ENCODE measurements around the gene CASP2. TPM values are rescaled to one million over a fixed set of nuclear protein-coding genes. Genes with fewer than 3 reads are reported as not detected.

CASP2 gene
- total RNA-seq, 1 donor from 2014 or later, result 68.9 TPM

DNA sequence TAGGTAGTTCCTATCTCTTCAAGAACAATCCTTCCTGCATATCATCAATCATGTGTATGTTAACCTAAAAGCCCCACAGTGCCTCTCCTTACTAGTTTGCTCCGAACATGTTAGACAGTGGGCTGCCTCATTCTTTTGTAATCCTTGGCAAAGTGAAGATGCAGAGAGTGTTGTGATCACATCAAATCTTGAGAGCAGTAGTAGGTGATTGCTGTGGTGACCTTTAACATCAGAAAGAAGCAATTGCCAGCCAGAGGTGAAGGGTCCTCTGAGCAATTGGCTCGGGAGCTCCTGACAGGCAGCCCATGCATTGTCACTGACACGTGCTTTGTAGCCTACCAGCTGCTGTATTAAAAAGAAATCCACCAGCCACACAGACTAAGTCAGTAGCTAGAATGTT lies 44.5 kb upstream of the CASP2 start:
- no peak overlapping the region for H3K4me3 Mint-ChIP-seq (ENCODE audit: low read depth)
- no peak for DNase-seq (ENCODE audit: low spot score, unreplicated experiment)
- TF ChIP-seq, protein P1, sequence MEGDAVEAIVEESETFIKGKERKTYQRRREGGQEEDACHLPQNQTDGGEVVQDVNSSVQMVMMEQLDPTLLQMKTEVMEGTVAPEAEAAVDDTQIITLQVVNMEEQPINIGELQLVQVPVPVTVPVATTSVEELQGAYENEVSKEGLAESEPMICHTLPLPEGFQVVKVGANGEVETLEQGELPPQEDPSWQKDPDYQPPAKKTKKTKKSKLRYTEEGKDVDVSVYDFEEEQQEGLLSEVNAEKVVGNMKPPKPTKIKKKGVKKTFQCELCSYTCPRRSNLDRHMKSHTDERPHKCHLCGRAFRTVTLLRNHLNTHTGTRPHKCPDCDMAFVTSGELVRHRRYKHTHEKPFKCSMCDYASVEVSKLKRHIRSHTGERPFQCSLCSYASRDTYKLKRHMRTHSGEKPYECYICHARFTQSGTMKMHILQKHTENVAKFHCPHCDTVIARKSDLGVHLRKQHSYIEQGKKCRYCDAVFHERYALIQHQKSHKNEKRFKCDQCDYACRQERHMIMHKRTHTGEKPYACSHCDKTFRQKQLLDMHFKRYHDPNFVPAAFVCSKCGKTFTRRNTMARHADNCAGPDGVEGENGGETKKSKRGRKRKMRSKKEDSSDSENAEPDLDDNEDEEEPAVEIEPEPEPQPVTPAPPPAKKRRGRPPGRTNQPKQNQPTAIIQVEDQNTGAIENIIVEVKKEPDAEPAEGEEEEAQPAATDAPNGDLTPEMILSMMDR (IDR thresholded peaks at IDR 0.05; ENCODE audit: unreplicated experiment), result no peak
- H3K36me3 Mint-ChIP-seq (ENCODE audit: insufficient read depth), result no peaks in the 10 kb centered on the region
- no peaks in the 10 kb centered on the region for H3K9me3 Mint-ChIP-seq (ENCODE audit: low read depth)
- H3K27me3 Mint-ChIP-seq, result peaks cover 11% of the 10 kb centered on the region
- H3K27ac Mint-ChIP-seq, result no peak overlapping the region
- peaks cover 20% of the 10 kb centered on the region for H3K4me1 Mint-ChIP-seq (ENCODE audit: low read depth)

DNA sequence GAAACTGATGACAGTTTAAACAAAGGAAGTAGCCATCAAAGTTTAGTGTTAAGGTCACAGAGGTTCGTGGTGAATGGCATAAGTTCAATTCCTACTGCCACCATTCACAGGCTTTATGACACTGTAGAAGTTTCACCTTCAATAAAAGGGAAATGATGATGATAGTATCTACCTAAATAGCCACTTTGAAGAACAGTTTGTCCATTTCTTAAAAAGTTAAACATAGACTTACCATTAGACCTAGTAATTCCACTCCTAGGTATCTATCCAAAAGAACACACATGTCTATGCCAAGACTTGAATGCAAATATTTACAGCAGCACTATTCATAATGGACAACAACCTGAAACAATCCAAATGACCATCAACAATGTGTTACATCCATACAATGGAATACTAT lies 43.8 kb upstream of the CASP2 start:
- H3K4me1 Mint-ChIP-seq (ENCODE audit: low read depth), result peaks cover 27% of the 10 kb centered on the region
- no peaks in the 10 kb centered on the region for H3K36me3 Mint-ChIP-seq (ENCODE audit: insufficient read depth)
- DNase-seq (ENCODE audit: low spot score, unreplicated experiment), result no peak
- H3K9me3 Mint-ChIP-seq (ENCODE audit: low read depth), result no peaks in the 10 kb centered on the region
- TF ChIP-seq, protein P1 (IDR thresholded peaks at IDR 0.05; ENCODE audit: unreplicated experiment), result no peak
- H3K27me3 Mint-ChIP-seq, result peaks cover 9% of the 10 kb centered on the region
- H3K27ac Mint-ChIP-seq, result no peak overlapping the region
- no peak overlapping the region for H3K4me3 Mint-ChIP-seq (ENCODE audit: low read depth)

DNA sequence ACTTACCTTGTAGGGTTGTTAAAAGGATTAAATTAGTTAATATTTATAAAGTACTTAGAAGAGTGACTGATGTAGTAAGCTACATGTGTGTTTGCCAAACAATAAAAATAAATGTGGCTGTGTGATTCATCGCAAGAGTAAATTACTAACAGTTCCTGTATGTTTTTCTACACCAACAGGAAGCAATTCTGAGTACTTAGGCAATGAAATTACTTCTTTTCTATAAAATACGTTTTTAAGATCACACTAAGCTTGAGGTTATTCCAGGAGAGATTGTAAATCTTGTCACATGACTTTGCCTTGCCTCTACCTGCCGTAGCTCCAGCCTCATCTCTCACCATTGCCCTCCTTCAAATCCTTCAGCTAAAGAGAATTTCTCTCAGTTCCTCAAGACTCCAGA lies 43.0 kb upstream of the CASP2 start:
- no peak for DNase-seq (ENCODE audit: low spot score, unreplicated experiment)
- H3K9me3 Mint-ChIP-seq (ENCODE audit: low read depth), result no peaks in the 10 kb centered on the region
- H3K36me3 Mint-ChIP-seq (ENCODE audit: insufficient read depth), result no peaks in the 10 kb centered on the region
- no peak overlapping the region for H3K27ac Mint-ChIP-seq
- TF ChIP-seq, protein P1 (IDR thresholded peaks at IDR 0.05; ENCODE audit: unreplicated experiment), result no peak
- H3K4me3 Mint-ChIP-seq (ENCODE audit: low read depth), result no peak overlapping the region
- H3K27me3 Mint-ChIP-seq, result peaks cover 9% of the 10 kb centered on the region
- peaks cover 27% of the 10 kb centered on the region for H3K4me1 Mint-ChIP-seq (ENCODE audit: low read depth)

DNA sequence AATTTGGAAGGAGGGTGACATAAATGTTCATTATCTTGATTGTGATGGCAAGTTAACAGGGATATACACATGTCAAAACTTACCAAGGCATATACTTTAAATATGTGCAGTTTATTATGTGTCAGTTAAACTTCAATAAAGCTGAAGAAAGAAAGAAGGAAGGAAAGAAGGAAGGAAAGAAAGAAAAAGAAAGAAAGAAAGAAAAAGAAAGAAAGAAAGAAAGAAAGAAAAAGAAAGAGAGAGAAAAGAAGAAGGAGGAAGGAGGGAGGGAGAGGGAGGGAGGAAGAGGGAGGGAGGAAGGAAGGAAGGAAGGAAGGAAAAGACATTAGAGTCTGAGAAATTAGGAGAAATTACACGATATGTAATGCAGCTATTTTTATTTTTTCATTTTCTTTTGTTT lies 40.8 kb upstream of the CASP2 start:
- DNase-seq (ENCODE audit: low spot score, unreplicated experiment), result no peak
- H3K9me3 Mint-ChIP-seq (ENCODE audit: low read depth), result peaks cover under 1% of the 10 kb centered on the region
- no peak overlapping the region for H3K27ac Mint-ChIP-seq
- H3K27me3 Mint-ChIP-seq, result no peaks in the 10 kb centered on the region
- H3K4me1 Mint-ChIP-seq (ENCODE audit: low read depth), result peaks cover 21% of the 10 kb centered on the region
- H3K4me3 Mint-ChIP-seq (ENCODE audit: low read depth), result no peak overlapping the region
- TF ChIP-seq, protein P1 (IDR thresholded peaks at IDR 0.05; ENCODE audit: unreplicated experiment), result no peak
- H3K36me3 Mint-ChIP-seq (ENCODE audit: insufficient read depth), result no peaks in the 10 kb centered on the region

DNA sequence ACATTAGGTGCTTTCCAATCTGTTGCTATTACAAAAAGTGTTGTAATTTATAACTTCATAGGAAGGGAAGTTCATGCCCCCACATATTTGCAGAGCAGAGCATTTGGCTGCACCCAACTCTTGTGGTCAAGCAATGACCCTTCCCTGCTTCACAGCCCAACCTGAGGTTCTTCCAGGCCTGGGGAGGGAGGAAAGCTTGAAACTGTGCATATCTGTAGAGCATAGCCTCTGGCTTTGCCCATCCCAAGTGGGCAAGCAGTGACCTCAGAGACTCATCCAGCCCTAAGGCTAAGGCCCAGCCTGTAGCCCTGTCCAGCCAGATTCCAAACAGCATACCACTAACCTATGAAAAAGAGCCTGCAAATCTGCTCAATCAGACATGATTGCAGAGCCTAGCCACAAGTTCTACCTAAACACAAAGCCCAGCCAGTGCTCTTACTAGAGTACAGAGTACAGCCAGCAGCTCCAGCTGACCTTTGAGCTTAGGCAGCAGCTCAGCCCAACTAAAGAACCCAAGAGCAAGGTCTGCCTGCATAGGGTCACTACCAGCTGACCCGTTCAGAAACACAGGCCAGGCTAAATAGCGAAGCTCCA lies 39.3 kb upstream of the CASP2 start:
- Mint-ChIP-seq H3K36me3 (ENCODE audit: insufficient read depth) (peaks cover 2% of the 10 kb centered on the region), H3K4me1 (ENCODE audit: low read depth) (peaks cover 9% of the 10 kb centered on the region), H3K27me3 (no peaks in the 10 kb centered on the region), H3K9me3 (ENCODE audit: low read depth) (peaks cover 3% of the 10 kb centered on the region), H3K4me3 (ENCODE audit: low read depth) (no peak overlapping the region), H3K27ac (no peak overlapping the region)
- DNase-seq (ENCODE audit: low spot score, unreplicated experiment), result no peak
- TF ChIP-seq, protein P1 (IDR thresholded peaks at IDR 0.05; ENCODE audit: unreplicated experiment), result no peak

Data from progenitor cell of endocrine pancreas (in vitro differentiated cells).